T-helper 9 cell (primary cell): Measurements from ENCODE around the gene LARP6.

Source experiments
- DNase-seq: peaks from one replicate; pipeline ENCODE4 v3.0.0-alpha.2; 2020

Gene LARP6

GRCh38 chr15:70792171-70792573, 61.8 kb downstream of the LARP6 start:
- no peak for DNase-seq

- DNase-seq = no peak
These were observed 62.7 kb downstream of the LARP6 start for GRCh38 chr15:70791259-70791658.

GRCh38 chr15:70789213-70789612, 64.7 kb downstream of the LARP6 start:
- DNase-seq = no peak

DNA sequence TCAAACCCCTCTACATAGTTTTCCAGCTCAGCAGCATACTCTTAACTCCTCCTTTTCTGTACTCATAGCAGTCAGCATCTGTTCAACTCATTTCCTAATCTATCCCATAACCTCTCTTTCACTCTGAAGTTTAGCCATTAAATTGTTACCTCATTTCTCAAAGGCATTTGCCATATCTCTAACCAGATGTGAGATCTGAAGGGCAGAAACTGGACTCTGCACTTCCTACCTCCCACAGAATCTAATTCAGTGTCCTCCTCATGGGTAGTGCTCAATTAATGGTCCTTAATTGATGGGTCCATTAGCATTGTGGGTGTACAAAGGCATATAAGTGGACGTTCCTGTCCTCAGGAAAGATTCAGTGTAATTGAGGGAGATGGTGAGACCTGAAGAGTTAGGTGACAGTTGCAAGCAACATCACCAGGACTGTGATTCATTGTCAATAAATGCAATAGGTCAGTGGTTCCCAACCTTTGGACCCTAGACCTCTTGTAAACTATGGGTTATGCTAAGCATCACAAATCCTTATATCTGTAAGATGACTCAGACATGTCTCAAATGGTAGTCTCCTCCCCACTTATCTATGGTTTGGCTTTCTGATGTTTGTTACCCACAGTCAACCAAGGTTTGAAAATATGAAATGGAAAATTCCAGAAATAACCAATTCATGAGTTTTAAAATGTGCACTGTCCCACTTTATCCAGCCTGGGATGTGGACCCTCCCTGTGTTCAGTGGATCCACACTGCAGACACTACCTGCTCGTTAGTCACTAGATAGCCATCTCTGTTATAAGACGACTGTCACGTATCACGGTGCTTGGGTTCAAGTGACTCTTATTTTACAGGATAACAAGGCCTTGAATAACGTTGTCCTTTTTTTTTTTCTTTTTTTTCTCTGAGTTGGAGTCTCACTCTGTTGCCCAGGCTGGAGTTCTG, 65.6 kb downstream of the LARP6 start:
- no peak for DNase-seq

DNA sequence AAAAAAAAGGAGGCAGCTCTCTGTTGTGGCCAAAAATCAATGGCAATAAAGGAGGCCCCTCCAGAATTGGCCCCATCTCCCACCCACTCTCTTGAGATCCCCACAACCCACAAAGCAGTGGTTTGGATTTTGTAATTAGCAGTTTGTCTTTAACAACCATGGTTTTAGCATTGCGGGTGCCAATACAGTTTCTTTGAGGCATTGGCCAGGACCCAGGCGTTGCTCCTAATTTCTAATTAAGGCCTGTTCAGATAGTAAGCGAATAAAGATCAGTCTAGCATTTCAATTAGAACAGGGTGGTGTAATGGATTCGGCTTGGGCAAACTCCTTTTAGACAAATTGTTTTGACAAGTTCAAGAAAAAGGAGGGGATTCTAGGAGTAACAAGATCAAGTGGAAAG, 67.0 kb downstream of the LARP6 start:
- no peak for DNase-seq

DNA sequence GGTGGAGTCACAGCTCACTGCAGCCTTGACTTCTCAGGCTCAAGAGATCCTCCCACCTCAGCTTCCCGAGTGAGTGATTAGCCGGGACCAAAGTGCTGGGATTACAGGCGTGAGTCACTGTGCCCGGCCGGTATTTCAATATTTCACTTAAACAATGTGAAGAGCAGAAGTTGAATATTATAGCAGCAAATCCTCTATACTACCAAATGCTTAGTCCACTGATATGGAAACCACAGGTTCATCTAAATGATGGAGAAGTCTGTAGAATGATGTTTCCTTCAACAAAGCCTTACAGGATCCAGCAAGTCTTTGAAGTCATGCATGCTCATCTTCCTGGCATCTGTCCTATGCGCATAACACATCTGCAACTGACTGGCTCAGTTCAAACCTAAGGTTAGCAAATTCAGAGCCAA, 70.3 kb downstream of the LARP6 start:
- no peak for DNase-seq

DNA sequence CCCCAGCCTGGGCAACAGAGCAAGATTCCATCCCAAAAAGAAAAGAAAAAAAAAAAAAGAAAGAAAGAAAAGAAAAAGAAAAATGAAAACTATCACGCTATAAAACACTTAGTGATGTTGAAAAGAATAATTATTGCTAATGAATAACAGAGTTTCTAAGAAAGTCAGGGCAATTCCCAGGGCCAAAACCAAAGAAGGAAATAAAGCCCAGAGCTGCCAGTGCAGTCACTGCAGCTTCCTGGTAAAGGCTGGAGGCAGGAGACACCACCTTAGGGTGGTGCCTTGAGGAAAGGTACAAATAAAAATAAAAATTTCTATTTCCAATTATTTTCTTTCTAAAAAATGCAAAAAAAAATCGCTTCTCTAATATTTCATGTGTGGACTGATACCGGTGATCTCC, 70.9 kb downstream of the LARP6 start:
- no peak for DNase-seq

DNA sequence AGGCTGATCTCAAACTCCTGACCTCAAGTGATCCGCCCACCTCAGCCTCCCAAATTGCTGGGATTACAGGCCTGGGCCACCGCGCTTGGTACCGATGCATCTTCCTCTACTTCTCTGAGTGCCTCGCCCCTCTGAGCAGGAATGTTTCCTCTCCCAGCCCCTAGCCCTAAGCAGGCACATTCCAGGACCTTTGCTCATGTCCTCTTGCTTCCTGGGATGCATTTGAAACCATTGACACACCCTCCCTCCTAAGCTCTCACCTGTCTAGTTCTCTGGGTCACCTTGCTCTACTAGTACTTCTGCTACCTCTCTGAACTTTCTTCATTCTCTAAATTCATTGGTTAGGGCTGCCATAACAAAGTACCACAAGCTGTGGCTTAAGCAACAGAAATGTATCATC, 72.7 kb downstream of the LARP6 start:
- DNase-seq = no peak
